HepG2 (cell line): ENCODE data around the gene ZFP3. TPM values are rescaled to one million over a fixed set of nuclear protein-coding genes. Genes with fewer than 3 reads are reported as not detected.
A peak's percentile ranks its signal among the peaks of the same experiment; 100 is the strongest.

Experiments
- CENPT ChIP-seq: sonication (generic); formaldehyde crosslinking; IDR thresholded peaks from 2 replicates; pipeline ENCODE4 v1.8.0; 2022; ENCODE audit warnings: low read depth, mild to moderate bottlenecking, moderate library complexity, missing genetic modification reagents
- FOXP1 ChIP-seq, 2 experiments: fragments of 450-650 bp in 1 of 2; IDR thresholded peaks; 2 replicates each; pipeline ENCODE4 v1.6.1; 2017 to 2018; ENCODE audit warnings: antibody characterized with exemption in 1 of 2
- NFE2L1 ChIP-seq: sonication (generic); formaldehyde crosslinking; IDR thresholded peaks from 2 replicates; pipeline ENCODE4 v1.4.0; 2020; ENCODE audit warnings: missing genetic modification reagents, mild to moderate bottlenecking, borderline replicate concordance
- RBFOX2 ChIP-seq: fragments of 200-400 bp; formaldehyde crosslinking; IDR thresholded peaks from 2 replicates; pipeline ENCODE4 v1.6.1; 2017; ENCODE audit warnings: low read depth, mild to moderate bottlenecking, low read length
- SMAD3 ChIP-seq: sonication (generic); formaldehyde crosslinking; IDR thresholded peaks from 2 replicates; pipeline ENCODE4 v1.4.0; 2020; ENCODE audit warnings: missing genetic modification reagents
- SOX5 ChIP-seq: IDR thresholded peaks from 2 replicates; pipeline ENCODE4 v1.6.1; 2016; ENCODE audit warnings: borderline replicate concordance
- SP5 ChIP-seq: IDR thresholded peaks from 2 replicates; pipeline ENCODE4 v1.6.1; 2016; ENCODE audit warnings: low read depth, borderline replicate concordance
- ZNF343 ChIP-seq: sonication (generic); formaldehyde crosslinking; IDR thresholded peaks from 2 replicates; pipeline ENCODE4 v1.4.0; 2020; ENCODE audit warnings: mild to moderate bottlenecking, missing genetic modification reagents
- ZNF746 ChIP-seq: sonication (generic); formaldehyde crosslinking; IDR thresholded peaks from 2 replicates; pipeline ENCODE4 v1.8.0; 2022; ENCODE audit warnings: mild to moderate bottlenecking, missing genetic modification reagents
- polyA plus RNA-seq, 8 experiments: library from polyadenylated mRNA; depleted of rRNA in 3 of 8; stranded (reverse) in 7 of 8; unstranded in 1 of 8; fragments of >200 nt; fragmentation: Illumina TruSeq in 4 of 8; extraction: Trizol in 4 of 8; gene quantifications; 2 replicates each; pipeline versions ENCODE4 v1.2.1 to v1.2.3, GENCODE V29; 2011 to 2016; ENCODE audit warnings: low read depth in 4 of 8, missing spikeins in 1 of 8, mixed read lengths in 1 of 8; ENCODE audit not compliant: insufficient read depth in 1 of 8
- total RNA-seq, 5 experiments: library from RNA; depleted of rRNA; stranded (reverse); fragments of >200 nt; fragmentation: Illumina TruSeq; extraction: Trizol; gene quantifications; 2 replicates each; pipeline ENCODE4 v1.2.3, GENCODE V29; 2016; ENCODE audit warnings: low read depth in 1 of 5
- TF ChIP-seq, protein P1 (sequence below), 2 experiments: fragments of 450-650 bp in 1 of 2; sonication (generic) in 1 of 2; formaldehyde crosslinking in 1 of 2; IDR thresholded peaks; 2 replicates each; pipeline versions ENCODE4 v1.6.1 to v1.8.0; 2016 to 2022; ENCODE audit warnings: antibody characterized with exemption in 1 of 2, mild to moderate bottlenecking in 1 of 2, missing genetic modification reagents in 1 of 2

ZFP3 gene
- total and polyA plus RNA-seq, 2 of the 13 experiments (the other 11 are each of a cell fraction or from before 2014, with no cell fraction given): not detected

DNA sequence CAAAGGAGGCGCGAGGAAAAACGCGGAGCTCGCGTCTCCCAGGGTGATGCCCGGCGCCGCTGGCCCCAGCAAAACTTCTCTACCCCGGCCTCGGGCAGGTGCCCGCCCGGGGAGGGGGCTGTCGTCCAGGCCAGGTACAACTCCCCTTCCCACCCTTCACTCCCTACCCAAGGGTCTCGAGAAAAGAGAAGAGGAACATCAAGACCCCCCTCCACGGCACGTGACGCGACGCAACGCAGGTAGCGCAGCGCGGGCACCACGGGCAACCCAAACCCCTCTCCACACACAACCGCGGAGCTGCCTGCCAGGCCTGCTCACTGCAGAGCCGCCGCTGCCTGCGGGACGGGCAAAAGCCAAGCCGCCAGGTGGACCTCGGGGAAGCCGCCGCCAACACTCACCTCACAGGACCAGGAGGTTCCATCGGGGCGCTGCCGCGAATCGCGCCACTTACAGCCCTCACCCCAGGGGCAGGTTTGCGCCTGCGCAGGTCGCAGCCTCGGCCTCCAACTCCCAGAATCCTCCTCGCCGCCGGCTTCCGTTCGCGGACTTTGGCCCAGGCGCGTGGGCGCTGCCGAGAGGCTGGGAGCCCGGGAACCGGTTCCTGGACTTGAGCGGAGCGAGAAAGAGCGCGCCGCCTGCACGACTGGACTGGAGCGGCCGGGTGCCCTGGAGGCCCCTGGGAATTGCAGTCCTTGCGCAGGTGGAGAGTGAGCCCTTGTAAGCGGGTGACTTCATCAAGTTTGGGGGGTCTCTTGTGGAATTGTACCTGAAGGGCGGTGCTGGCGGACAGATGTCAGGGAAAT lies 33.3 kb downstream of the ZFP3 start, which contains the start of gene ZNF232 (continued):
- TF ChIP-seq SMAD3 (CRISPR knock-in tag) (peak; percentile 84; the same call in 1 of the 2 replicates), NFE2L1 (CRISPR knock-in tag) (peak; percentile 66; the same call in 1 of the 2 replicates), FOXP1 (IDR thresholded peaks at IDR 0.05) (no peak), FOXP1 (CRISPR knock-in tag; IDR thresholded peaks at IDR 0.05) (no peak), ZNF746 (CRISPR knock-in tag) (peak; percentile 55; the same call in 1 of the 2 replicates), SP5 (CRISPR knock-in tag) (no peak), ZNF343 (CRISPR knock-in tag) (0 out of 2 replicates have a peak, but pooled peaks have one; percentile 18), RBFOX2 (peak; percentile 97), CENPT (CRISPR knock-in tag) (peak; percentile 84), SOX5 (peak; percentile 47; the same call in 1 of the 2 replicates)
- TF ChIP-seq, protein P1, sequence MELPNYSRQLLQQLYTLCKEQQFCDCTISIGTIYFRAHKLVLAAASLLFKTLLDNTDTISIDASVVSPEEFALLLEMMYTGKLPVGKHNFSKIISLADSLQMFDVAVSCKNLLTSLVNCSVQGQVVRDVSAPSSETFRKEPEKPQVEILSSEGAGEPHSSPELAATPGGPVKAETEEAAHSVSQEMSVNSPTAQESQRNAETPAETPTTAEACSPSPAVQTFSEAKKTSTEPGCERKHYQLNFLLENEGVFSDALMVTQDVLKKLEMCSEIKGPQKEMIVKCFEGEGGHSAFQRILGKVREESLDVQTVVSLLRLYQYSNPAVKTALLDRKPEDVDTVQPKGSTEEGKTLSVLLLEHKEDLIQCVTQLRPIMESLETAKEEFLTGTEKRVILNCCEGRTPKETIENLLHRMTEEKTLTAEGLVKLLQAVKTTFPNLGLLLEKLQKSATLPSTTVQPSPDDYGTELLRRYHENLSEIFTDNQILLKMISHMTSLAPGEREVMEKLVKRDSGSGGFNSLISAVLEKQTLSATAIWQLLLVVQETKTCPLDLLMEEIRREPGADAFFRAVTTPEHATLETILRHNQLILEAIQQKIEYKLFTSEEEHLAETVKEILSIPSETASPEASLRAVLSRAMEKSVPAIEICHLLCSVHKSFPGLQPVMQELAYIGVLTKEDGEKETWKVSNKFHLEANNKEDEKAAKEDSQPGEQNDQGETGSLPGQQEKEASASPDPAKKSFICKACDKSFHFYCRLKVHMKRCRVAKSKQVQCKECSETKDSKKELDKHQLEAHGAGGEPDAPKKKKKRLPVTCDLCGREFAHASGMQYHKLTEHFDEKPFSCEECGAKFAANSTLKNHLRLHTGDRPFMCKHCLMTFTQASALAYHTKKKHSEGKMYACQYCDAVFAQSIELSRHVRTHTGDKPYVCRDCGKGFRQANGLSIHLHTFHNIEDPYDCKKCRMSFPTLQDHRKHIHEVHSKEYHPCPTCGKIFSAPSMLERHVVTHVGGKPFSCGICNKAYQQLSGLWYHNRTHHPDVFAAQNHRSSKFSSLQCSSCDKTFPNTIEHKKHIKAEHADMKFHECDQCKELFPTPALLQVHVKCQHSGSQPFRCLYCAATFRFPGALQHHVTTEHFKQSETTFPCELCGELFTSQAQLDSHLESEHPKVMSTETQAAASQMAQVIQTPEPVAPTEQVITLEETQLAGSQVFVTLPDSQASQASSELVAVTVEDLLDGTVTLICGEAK (IDR thresholded peaks at IDR 0.05): no peak
- TF ChIP-seq, protein P1 (CRISPR knock-in tag; IDR thresholded peaks at IDR 0.05): peak; percentile 93
